Upper lobe of left lung (tissue), 6 donors: Measurements from ENCODE around the gene CBLB. TPM values are rescaled to one million over a fixed set of nuclear protein-coding genes. Genes with fewer than 3 reads are reported as not detected.

Experiments
- ATAC-seq, 2 donors: fragments of 200-7000 bp; cut with Tn5 transposase; one replicate each; pipeline ENCODE4 v1.9.1; 2022; ENCODE audit warnings: mild to moderate bottlenecking in 2 of 2, moderate library complexity in 2 of 2; ENCODE audit not compliant: low FRiP score in 2 of 2
- DNase-seq, 2 donors: peaks; one replicate each; pipeline ENCODE4 v3.0.0-alpha.2; 2019 to 2020
- H3K27ac ChIP-seq, 4 donors: fragments of 200-600 bp; sonication (generic); one replicate each; pipeline ENCODE4 v1.5.1; 2016 to 2019
- H3K27me3 ChIP-seq, 4 donors: fragments of 200-600 bp; sonication (generic); one replicate each; pipeline ENCODE4 v1.5.1; 2017 to 2019
- H3K36me3 ChIP-seq, 4 donors: fragments of 200-600 bp; sonication (generic); one replicate each; pipeline ENCODE4 v1.5.1; 2016 to 2019
- H3K4me1 ChIP-seq, 4 donors: fragments of 200-600 bp; sonication (generic); one replicate each; pipeline ENCODE4 v1.5.1; 2018 to 2019
- H3K4me3 ChIP-seq, 4 donors: fragments of 200-600 bp; sonication (generic); one replicate each; pipeline ENCODE4 v1.5.1; 2017 to 2019; ENCODE audit warnings: mild to moderate bottlenecking in 2 of 4, moderate library complexity in 1 of 4
- H3K9me3 ChIP-seq, 4 donors: fragments of 200-600 bp; sonication (generic); one replicate each; pipeline ENCODE4 v1.5.1; 2018 to 2019
- CTCF ChIP-seq, 6 experiments: fragments of 450-650 bp in 4 of 6; fragments of 200-600 bp in 2 of 6; sonication (generic) in 2 of 6; IDR thresholded peaks; one replicate each; pipeline ENCODE4 v1.5.1; 2016 to 2019; ENCODE audit warnings: antibody characterized with exemption in 6 of 6
- EP300 ChIP-seq, 4 donors: sonication (generic); formaldehyde crosslinking; IDR thresholded peaks; one replicate each; pipeline ENCODE4 v1.5.1; 2017; ENCODE audit warnings: antibody characterized with exemption in 4 of 4, control low read depth in 2 of 4
- POLR2A ChIP-seq, 4 donors: fragments of 450-650 bp; IDR thresholded peaks; one replicate each; pipeline ENCODE4 v1.5.1; 2016 to 2017; ENCODE audit warnings: antibody characterized with exemption in 4 of 4, mild to moderate bottlenecking in 2 of 4
- POLR2AphosphoS5 ChIP-seq, 2 donors: sonication (generic); formaldehyde crosslinking; IDR thresholded peaks; one replicate each; pipeline ENCODE4 v1.5.1; 2017; ENCODE audit warnings: antibody characterized with exemption in 2 of 2
- WGBS, 2 donors: methylation state at CpG; one replicate each; pipeline ENCODE4 v1.1.5; 2017 to 2018; 5-methylcytosine and 5-hydroxymethylcytosine counted together
- total RNA-seq, 6 donors: library from RNA; depleted of rRNA in 4 of 6; stranded (reverse); fragments of >200 nt in 4 of 6; gene quantifications; one replicate each; pipeline versions ENCODE4 v1.1.0 to v1.2.1, GENCODE V29; 2016 to 2021
- donor health status: DM: no; HTN: no; CAD: no; lungs with moderate emphysema.
- donor health status: DM: no; HTN: yes; CAD: no; lungs with severe emphysema.

The CBLB gene
- total RNA-seq, 6 donors from 2014 or later, result 30.3 to 85.9 (median 32.0) TPM

- H3K4me3 ChIP-seq, result no peak overlapping the region
- no peak overlapping the region for H3K27ac ChIP-seq
- 97 to 98% methylated on average over 2 of the region's 2 CpGs for WGBS, 2 donors
- DNase-seq, result no peak
- H3K36me3 ChIP-seq, result peaks cover 0 to 49% (median 3%) of the 10 kb centered on the region in 4 donors
- no peaks in the 10 kb centered on the region for H3K9me3 ChIP-seq
- no peaks in the 10 kb centered on the region for H3K27me3 ChIP-seq
- ATAC-seq, result no peak
- peaks cover 5 to 14% (median 9%) of the 10 kb centered on the region in 4 donors for H3K4me1 ChIP-seq
- no peak for TF ChIP-seq POLR2AphosphoS5 (IDR thresholded peaks at IDR 0.05)
- TF ChIP-seq EP300 (IDR thresholded peaks at IDR 0.05), result no peak
- no peak for TF ChIP-seq POLR2A (IDR thresholded peaks at IDR 0.05)
- no peak for TF ChIP-seq CTCF (IDR thresholded peaks at IDR 0.05)
Observed at GRCh38 chr3:105851176-105851575, 17.6 kb downstream of the CBLB start.

GRCh38 chr3:105850593-105850992, 18.2 kb downstream of the CBLB start:
- H3K4me3 ChIP-seq, result no peak overlapping the region
- 88 to 97% methylated on average over 2 of the region's 2 CpGs for WGBS, 2 donors
- ATAC-seq, result no peak

GRCh38 chr3:105848821-105849220, 20.0 kb downstream of the CBLB start:
- no peak overlapping the region for H3K4me3 ChIP-seq
- no peak for ATAC-seq
- 86 to 88% methylated on average over 3 of the region's 3 CpGs for WGBS, 2 donors
- H3K9me3 ChIP-seq, result no peaks in the 10 kb centered on the region
- H3K27me3 ChIP-seq, result no peaks in the 10 kb centered on the region
- H3K36me3 ChIP-seq, result peaks cover 0 to 36% (median 3%) of the 10 kb centered on the region in 4 donors
- DNase-seq, result no peak
- no peak overlapping the region for H3K27ac ChIP-seq
- H3K4me1 ChIP-seq, result peaks cover 5 to 25% (median 9%) of the 10 kb centered on the region in 4 donors
- no peak for TF ChIP-seq CTCF (IDR thresholded peaks at IDR 0.05)
- no peak for TF ChIP-seq POLR2AphosphoS5 (IDR thresholded peaks at IDR 0.05)
- TF ChIP-seq POLR2A (IDR thresholded peaks at IDR 0.05), result no peak
- no peak for TF ChIP-seq EP300 (IDR thresholded peaks at IDR 0.05)

More at GRCh38 chr3:105850593-105850992, 18.2 kb downstream of the CBLB start:
- Histone ChIP-seq H3K9me3 (no peaks in the 10 kb centered on the region), H3K36me3 (peaks cover 0 to 49% (median 3%) of the 10 kb centered on the region in 4 donors), H3K27me3 (no peaks in the 10 kb centered on the region), H3K27ac (no peak overlapping the region), H3K4me1 (peaks cover 5 to 19% (median 9%) of the 10 kb centered on the region in 4 donors)
- TF ChIP-seq POLR2A (IDR thresholded peaks at IDR 0.05), result no peak
- no peak for DNase-seq

GRCh38 chr3:105847865-105848264, 20.9 kb downstream of the CBLB start:
- no peaks in the 10 kb centered on the region for H3K9me3 ChIP-seq
- DNase-seq (no peak), ATAC-seq (no peak)
- H3K27ac ChIP-seq, result no peak overlapping the region
- no peak overlapping the region for H3K4me3 ChIP-seq
- peaks cover 0 to 28% (median 2%) of the 10 kb centered on the region in 4 donors for H3K36me3 ChIP-seq
- no peaks in the 10 kb centered on the region for H3K27me3 ChIP-seq
- 91 to 92% methylated on average over 2 of the region's 2 CpGs for WGBS, 2 donors
- H3K4me1 ChIP-seq, result peaks cover 5 to 25% (median 9%) of the 10 kb centered on the region in 4 donors
- TF ChIP-seq EP300 (IDR thresholded peaks at IDR 0.05) (no peak), CTCF (IDR thresholded peaks at IDR 0.05) (no peak), POLR2AphosphoS5 (IDR thresholded peaks at IDR 0.05) (no peak), POLR2A (IDR thresholded peaks at IDR 0.05) (no peak)

GRCh38 chr3:105847452-105847851, 21.4 kb downstream of the CBLB start:
- Histone ChIP-seq H3K4me3 (no peak overlapping the region), H3K27ac (no peak overlapping the region), H3K27me3 (no peaks in the 10 kb centered on the region), H3K4me1 (peaks cover 5 to 25% (median 9%) of the 10 kb centered on the region in 4 donors), H3K9me3 (no peaks in the 10 kb centered on the region), H3K36me3 (peaks cover 0 to 24% (median 0%) of the 10 kb centered on the region in 4 donors)
- no peak for TF ChIP-seq CTCF (IDR thresholded peaks at IDR 0.05)
- no peak for TF ChIP-seq EP300 (IDR thresholded peaks at IDR 0.05)
- TF ChIP-seq POLR2A (IDR thresholded peaks at IDR 0.05), result no peak
- TF ChIP-seq POLR2AphosphoS5 (IDR thresholded peaks at IDR 0.05), result no peak
- 81 to 86% methylated on average over 1 of the region's 1 CpG for WGBS, 2 donors
- no peak for DNase-seq
- ATAC-seq, result no peak
